ENCODE measurements around the gene AMIGO1.
A peak's percentile ranks its signal among the peaks of the same experiment; 100 is the strongest.

AMIGO1 gene

DNA sequence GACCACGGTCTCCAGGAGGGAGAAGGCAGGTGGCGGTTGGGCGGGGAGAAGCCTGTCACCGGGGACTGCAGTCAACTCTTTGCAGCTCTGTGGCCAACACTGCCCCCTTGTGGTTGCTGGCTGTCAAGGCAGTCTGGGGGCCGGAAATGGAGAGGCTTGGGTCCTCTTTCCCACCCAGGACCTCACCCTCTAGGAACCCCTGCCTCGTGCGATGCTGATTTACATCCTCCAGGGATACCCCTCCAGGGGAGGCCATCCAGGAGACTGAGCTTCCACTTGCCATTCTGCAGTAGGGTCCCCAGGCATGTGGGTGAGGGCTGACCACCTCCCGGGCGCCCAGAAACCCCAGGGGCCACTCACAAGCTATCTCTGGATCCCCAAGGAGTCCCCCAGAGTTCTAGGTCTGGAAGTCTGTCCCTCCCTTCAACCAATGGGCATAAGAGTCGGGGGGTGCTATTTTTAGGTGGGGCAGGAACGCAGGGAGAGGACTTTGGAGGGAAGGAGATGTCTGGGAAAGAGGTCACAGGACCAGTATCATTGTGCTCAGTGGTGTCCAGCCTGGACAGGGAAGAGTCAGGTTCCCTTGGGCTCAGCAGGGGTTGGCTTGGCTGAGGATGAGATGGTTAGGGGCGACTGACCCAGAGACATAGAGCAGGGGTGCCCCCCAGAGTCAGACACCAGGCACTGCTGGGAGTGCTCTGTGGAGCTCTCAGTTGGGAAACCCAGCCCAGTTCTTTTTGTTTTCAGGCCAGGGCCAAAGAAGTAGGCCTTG lies 23.0 kb upstream of the AMIGO1 start:
- peak; percentile 36 for DNase-seq (ENCODE audit: low read depth)

- DNase-seq (ENCODE audit: low read depth), result no peak
Measured at GRCh38 chr1:109531826-109532364, 22.4 kb upstream of the AMIGO1 start.

GRCh38 chr1:109531380-109531779 lies 21.9 kb upstream of the AMIGO1 start:
- no peak for DNase-seq (ENCODE audit: low read depth)

GRCh38 chr1:109530457-109531087 lies 21.0 kb upstream of the AMIGO1 start:
- no peak for DNase-seq (ENCODE audit: low read depth)

- no peak for DNase-seq (ENCODE audit: low read depth)
Measured at GRCh38 chr1:109529881-109530456, 20.4 kb upstream of the AMIGO1 start.

DNA sequence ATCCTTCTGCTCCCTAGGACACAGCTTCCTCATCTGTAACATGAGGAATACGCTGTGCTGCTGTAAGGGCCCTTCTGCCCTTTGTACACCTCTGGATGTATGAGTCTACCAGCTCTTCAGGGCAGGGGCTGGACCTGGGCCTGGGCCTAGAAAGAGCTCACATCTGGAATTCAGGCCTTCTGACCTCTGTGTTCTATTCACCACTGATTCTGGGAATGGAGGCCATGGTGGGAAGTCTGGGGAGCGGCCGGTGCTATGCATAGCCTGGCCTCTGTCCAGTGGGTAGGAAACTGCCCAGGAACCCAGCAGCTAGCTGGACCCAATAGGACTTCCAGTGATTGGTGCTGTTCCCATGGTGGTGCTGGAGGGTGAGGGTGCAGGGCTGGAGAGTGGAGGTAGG lies 19.2 kb upstream of the AMIGO1 start:
- no peak for DNase-seq (ENCODE audit: low read depth)

GRCh38 chr1:109527846-109528695 lies 18.5 kb upstream of the AMIGO1 start:
- DNase-seq (ENCODE audit: low read depth), result no peak

GRCh38 chr1:109527098-109527811 lies 17.7 kb upstream of the AMIGO1 start:
- no peak for DNase-seq (ENCODE audit: low read depth)

DNA sequence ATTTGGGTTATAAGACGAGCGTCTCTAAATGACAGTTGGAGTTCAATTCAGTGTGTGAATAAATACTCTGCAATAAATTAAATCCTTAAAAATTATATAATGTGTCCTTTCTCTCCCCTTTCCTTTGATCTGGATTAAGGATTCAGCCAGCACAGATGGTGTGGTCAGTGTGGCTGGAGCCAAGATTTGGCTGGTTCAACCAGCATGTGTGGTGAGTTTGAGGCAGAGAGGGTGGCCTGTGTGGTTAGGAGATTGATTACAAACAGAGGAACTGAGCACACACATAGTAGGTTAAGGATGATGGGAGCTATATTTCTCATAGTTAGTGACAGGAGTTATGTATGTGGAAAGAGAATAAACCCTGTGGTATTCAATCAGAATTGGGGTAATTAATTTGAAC lies 14.2 kb upstream of the AMIGO1 start:
- no peak for DNase-seq (ENCODE audit: low read depth)

- no peak for DNase-seq (ENCODE audit: low read depth)
Measured at GRCh38 chr1:109522026-109522425, 12.5 kb upstream of the AMIGO1 start.

GRCh38 chr1:109521002-109521951 lies 11.8 kb upstream of the AMIGO1 start:
- DNase-seq (ENCODE audit: low read depth), result no peak

DNA sequence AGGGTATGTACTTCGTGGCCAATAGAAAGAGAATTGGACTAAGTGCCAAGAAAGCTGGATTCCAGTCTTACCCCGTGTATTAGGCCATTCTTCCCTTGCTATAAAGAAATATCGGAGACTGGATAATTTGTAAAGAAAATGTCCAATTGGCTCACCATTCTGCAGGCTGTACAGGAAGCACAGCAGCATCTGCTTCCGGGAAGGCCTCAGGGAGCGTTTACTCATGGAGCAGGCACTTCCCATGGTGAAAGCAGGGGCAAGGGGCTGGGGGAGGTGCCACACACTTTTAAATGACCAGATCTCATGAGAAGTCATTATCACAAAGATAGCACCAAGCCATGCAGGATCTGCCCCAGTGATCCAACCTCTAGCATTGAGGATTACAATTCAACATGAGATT lies 7.8 kb upstream of the AMIGO1 start:
- DNase-seq (ENCODE audit: low read depth), result no peak

GRCh38 chr1:109516872-109517271 lies 7.3 kb upstream of the AMIGO1 start:
- no peak for DNase-seq (ENCODE audit: low read depth)

GRCh38 chr1:109514846-109515245 lies 5.3 kb upstream of the AMIGO1 start:
- no peak for DNase-seq (ENCODE audit: low read depth)

- no peak for DNase-seq (ENCODE audit: low read depth)
Measured at GRCh38 chr1:109513110-109513710, 3.7 kb upstream of the AMIGO1 start.

DNA sequence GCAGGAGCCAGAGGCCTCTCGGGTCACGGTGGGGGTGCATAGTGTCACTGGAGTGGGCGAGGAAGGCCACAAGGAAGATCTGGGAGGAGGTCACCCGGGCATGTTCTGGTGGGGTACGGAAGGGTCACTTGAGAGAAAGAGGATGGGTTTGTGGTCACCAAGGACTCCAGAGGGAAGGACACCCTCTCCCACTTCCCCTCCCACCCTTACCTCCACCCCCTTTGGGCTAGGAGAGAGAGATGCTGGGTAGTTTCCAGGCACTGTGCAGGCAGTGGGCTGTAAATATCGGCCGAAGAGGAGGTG lies 703 bp downstream of the AMIGO1 start:
- no peak for DNase-seq (ENCODE audit: low read depth)

DNA sequence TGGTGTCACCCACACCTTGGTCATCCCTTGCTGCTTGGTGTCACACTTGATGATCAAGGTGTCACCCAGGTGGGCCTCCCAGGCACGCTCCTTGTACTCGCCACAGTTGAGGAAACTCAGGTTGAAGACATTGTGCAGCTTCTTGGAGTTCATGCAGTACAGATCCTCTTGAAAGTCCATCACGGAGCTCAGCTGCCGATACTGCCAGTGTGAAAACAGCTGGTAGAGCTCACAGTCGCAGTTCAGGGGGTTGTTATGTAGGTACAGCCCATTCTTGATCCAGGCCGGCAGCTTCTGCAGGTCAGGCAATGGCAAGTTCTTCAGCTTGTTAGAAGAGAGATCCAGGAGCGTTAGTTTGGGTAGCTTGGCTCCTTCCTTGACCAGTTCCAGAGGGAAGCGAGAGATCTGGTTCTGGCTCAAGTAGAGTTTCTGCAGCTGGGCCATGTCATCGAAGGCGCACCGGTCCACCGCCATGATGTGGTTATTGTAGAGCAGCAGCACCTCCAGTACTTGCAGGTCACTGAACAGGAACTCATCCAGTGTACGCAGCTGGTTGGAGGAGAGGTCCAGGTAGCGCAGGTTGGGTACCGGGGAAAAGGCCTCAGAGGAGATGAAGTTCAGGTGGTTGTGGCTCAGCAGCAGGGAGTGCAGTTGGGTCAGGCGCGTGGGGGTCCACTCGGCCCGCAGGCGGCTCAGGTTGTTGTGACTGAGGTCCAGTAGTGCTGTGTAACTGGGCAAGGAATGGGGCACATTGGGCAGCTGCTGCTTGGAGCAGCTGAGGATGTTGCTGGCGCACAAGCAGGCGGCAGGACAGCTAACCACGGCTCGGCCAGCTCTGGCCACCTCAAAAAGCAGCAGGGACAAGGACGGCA lies 1.3 kb downstream of the AMIGO1 start:
- DNase-seq (ENCODE audit: low read depth), result no peak

- no peak for DNase-seq (ENCODE audit: low read depth)
Measured at GRCh38 chr1:109504974-109505373, 4.6 kb downstream of the AMIGO1 start.

DNA sequence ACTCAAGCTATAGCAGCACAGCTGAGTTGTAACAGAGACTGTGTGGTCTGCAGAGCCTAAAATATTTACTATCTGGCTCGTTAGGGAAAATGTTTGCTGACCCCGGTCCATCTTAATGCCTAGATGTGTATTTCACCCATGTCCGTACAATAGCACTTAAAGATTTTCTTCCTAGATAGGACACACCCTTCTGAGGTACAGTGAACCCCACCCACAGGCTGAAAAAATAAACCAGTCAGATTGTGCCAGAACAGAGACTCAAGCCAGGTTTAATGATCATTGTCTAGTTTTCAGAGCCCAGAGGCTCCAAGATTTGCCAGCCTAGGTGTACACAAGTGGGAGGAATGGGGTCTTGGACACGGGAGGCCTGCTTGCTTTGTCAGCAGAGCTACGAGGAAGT lies 5.6 kb downstream of the AMIGO1 start:
- DNase-seq (ENCODE audit: low read depth), result no peak

Data from GM04504 (cell line).